ENCODE measurements around the gene DIP2B.

DNA sequence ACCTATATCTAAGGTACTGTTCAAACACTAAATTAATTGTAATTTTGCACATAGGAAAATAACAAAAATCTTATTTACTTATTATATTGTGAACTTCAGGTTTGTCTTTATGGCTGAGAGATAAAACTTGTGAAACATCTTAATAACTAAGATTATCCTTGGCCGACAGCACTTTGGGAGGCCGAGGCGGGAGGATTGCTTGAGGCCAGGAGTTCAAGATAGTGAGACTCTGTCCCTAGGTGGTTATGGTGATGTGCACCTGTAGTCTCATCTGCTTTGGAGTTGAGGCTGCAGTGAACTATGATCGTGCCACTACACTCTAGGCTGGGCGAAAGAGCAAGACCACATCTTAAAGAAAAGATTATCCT, 22.6 kb downstream of the DIP2B start:
- TF ChIP-seq EZH2 (IDR thresholded peaks at IDR 0.05; ENCODE audit: low read depth) = no peak
- TF ChIP-seq, protein P1, sequence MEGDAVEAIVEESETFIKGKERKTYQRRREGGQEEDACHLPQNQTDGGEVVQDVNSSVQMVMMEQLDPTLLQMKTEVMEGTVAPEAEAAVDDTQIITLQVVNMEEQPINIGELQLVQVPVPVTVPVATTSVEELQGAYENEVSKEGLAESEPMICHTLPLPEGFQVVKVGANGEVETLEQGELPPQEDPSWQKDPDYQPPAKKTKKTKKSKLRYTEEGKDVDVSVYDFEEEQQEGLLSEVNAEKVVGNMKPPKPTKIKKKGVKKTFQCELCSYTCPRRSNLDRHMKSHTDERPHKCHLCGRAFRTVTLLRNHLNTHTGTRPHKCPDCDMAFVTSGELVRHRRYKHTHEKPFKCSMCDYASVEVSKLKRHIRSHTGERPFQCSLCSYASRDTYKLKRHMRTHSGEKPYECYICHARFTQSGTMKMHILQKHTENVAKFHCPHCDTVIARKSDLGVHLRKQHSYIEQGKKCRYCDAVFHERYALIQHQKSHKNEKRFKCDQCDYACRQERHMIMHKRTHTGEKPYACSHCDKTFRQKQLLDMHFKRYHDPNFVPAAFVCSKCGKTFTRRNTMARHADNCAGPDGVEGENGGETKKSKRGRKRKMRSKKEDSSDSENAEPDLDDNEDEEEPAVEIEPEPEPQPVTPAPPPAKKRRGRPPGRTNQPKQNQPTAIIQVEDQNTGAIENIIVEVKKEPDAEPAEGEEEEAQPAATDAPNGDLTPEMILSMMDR (conservative IDR thresholded peaks at IDR 0.05) = no peak

All from PC-9 (cell line).